ENCODE data around the gene SYNDIG1. TPM values are rescaled to one million over a fixed set of nuclear protein-coding genes. Genes with fewer than 3 reads are reported as not detected.

Gene SYNDIG1
- polyA plus RNA-seq, 1 experiment: not detected

- Histone ChIP-seq H3K9me3 (ENCODE audit: control insufficient read depth, insufficient read depth, low read length) (no peaks in the 10 kb centered on the region; the same call in 1 of the 2 replicates), H3K27ac (ENCODE audit: low read depth, low read length) (no peak overlapping the region), H3K27me3 (ENCODE audit: control insufficient read depth, insufficient read depth, low read length) (peaks cover 5% of the 10 kb centered on the region), H3K4me3 (ENCODE audit: low read depth, low read length) (no peak overlapping the region)
- TF ChIP-seq, protein P1, sequence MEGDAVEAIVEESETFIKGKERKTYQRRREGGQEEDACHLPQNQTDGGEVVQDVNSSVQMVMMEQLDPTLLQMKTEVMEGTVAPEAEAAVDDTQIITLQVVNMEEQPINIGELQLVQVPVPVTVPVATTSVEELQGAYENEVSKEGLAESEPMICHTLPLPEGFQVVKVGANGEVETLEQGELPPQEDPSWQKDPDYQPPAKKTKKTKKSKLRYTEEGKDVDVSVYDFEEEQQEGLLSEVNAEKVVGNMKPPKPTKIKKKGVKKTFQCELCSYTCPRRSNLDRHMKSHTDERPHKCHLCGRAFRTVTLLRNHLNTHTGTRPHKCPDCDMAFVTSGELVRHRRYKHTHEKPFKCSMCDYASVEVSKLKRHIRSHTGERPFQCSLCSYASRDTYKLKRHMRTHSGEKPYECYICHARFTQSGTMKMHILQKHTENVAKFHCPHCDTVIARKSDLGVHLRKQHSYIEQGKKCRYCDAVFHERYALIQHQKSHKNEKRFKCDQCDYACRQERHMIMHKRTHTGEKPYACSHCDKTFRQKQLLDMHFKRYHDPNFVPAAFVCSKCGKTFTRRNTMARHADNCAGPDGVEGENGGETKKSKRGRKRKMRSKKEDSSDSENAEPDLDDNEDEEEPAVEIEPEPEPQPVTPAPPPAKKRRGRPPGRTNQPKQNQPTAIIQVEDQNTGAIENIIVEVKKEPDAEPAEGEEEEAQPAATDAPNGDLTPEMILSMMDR (IDR thresholded peaks at IDR 0.05; ENCODE audit: low read depth, low read length): no peak
- ChIA-PET POLR2A (interaction anchor here (1.3 kb wide), 1 partner anchor 10 kb away, joined by 3 read pairs; no protein-coding TSS in a partner anchor), CTCF (no interaction called here)
- DNase-seq (ENCODE audit: low read depth, low spot score): no peak
Observed at GRCh38 chr20:24662752-24663365, 193.4 kb downstream of the SYNDIG1 start.

GRCh38 chr20:24663496-24663895 is 194.1 kb downstream of the SYNDIG1 start:
- DNase-seq (ENCODE audit: low read depth, low spot score): no peak
- peaks cover 5% of the 10 kb centered on the region for H3K27me3 ChIP-seq (ENCODE audit: control insufficient read depth, insufficient read depth, low read length)
- POLR2A ChIA-PET: interaction anchor here (1.3 kb wide), 1 partner anchor 9 kb away, joined by 3 read pairs; no protein-coding TSS in a partner anchor
- TF ChIP-seq, protein P1 (IDR thresholded peaks at IDR 0.05; ENCODE audit: low read depth, low read length): no peak
- no peak overlapping the region for H3K27ac ChIP-seq (ENCODE audit: low read depth, low read length)
- no peaks in the 10 kb centered on the region; the same call in 1 of the 2 replicates for H3K9me3 ChIP-seq (ENCODE audit: control insufficient read depth, insufficient read depth, low read length)
- CTCF ChIA-PET: no interaction called here
- H3K4me3 ChIP-seq (ENCODE audit: low read depth, low read length): no peak overlapping the region

GRCh38 chr20:24664266-24664986 is 195.0 kb downstream of the SYNDIG1 start:
- Histone ChIP-seq H3K9me3 (ENCODE audit: control insufficient read depth, insufficient read depth, low read length) (no peaks in the 10 kb centered on the region; the same call in 1 of the 2 replicates), H3K4me3 (ENCODE audit: low read depth, low read length) (no peak overlapping the region), H3K27me3 (ENCODE audit: control insufficient read depth, insufficient read depth, low read length) (peaks cover 5% of the 10 kb centered on the region), H3K27ac (ENCODE audit: low read depth, low read length) (no peak overlapping the region)
- TF ChIP-seq, protein P1 (IDR thresholded peaks at IDR 0.05; ENCODE audit: low read depth, low read length): no peak
- no peak for DNase-seq (ENCODE audit: low read depth, low spot score)
- POLR2A ChIA-PET: interaction anchor here (1.3 kb wide), 1 partner anchor 8 kb away, joined by 3 read pairs; no protein-coding TSS in a partner anchor
- CTCF ChIA-PET: no interaction called here

DNA sequence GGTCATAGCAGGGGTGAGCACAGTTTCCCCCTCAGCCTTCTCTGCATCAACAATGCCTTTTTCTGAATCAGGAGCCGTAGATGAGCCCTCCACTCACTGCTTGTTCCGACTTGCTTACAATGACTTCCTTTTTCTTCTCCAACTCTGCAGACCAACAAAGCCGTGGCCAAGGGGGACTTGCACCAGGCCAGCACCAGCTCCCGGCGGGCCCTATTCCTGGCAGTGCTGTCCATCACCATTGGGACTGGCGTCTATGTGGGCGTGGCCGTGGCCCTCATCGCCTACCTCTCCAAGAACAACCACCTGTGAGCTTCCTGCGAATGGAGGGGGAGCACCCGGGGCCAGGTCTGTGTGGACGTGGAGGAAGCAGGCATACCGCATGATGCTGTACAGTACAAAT is 195.8 kb downstream of the SYNDIG1 start:
- peaks cover 5% of the 10 kb centered on the region for H3K27me3 ChIP-seq (ENCODE audit: control insufficient read depth, insufficient read depth, low read length)
- ChIA-PET CTCF (no interaction called here), POLR2A (no interaction called here)
- no peak for DNase-seq (ENCODE audit: low read depth, low spot score)
- H3K27ac ChIP-seq (ENCODE audit: low read depth, low read length): no peak overlapping the region
- no peaks in the 10 kb centered on the region; the same call in 1 of the 2 replicates for H3K9me3 ChIP-seq (ENCODE audit: control insufficient read depth, insufficient read depth, low read length)
- TF ChIP-seq, protein P1 (IDR thresholded peaks at IDR 0.05; ENCODE audit: low read depth, low read length): no peak
- no peak overlapping the region for H3K4me3 ChIP-seq (ENCODE audit: low read depth, low read length)

DNA sequence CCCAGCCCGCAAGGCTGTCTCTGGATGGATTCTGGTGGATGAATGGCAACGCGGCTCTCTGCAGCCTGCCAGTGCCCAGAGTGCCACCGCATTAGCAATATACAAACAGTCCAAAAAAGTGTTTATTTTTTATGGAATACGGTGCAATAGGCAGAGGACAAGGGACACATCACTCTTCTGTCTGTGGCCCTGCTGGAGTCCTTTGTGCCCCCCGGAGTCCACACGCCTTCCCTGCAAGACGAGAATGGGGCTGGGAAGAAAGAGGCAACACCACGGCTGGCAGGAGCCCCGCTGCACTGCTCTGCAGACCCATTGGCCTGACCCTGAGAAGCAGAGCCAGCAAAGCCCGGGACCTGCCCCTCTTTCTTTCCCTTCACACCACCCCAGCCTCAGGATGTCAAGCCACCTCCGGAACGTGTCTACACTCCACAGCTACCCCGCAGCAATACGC is 196.3 kb downstream of the SYNDIG1 start:
- Histone ChIP-seq H3K27ac (ENCODE audit: low read depth, low read length) (no peak overlapping the region), H3K9me3 (ENCODE audit: control insufficient read depth, insufficient read depth, low read length) (no peaks in the 10 kb centered on the region; the same call in 1 of the 2 replicates), H3K4me3 (ENCODE audit: low read depth, low read length) (no peak overlapping the region), H3K27me3 (ENCODE audit: control insufficient read depth, insufficient read depth, low read length) (peaks cover 5% of the 10 kb centered on the region)
- ChIA-PET CTCF (no interaction called here), POLR2A (no interaction called here)
- DNase-seq (ENCODE audit: low read depth, low spot score): no peak
- TF ChIP-seq, protein P1 (IDR thresholded peaks at IDR 0.05; ENCODE audit: low read depth, low read length): no peak

All from AG04450 (cell line).